Spinal cord (tissue), 10 donors: Measurements from ENCODE around the gene DNAL1. TPM values are rescaled to one million over a fixed set of nuclear protein-coding genes. Genes with fewer than 3 reads are reported as not detected.
A peak's percentile ranks its signal among the peaks of the same experiment; 100 is the strongest.

Experiments
- DNase-seq, 6 donors: peaks; one replicate each; pipeline versions ENCODE4 v3.0.0 to v3.0.0-alpha.2; 2013 to 2015; ENCODE audit warnings: low spot score in 6 of 6, low read depth in 4 of 6
- H3K27ac ChIP-seq: one replicate; pipeline ENCODE4 v1.5.1; 2013; ENCODE audit warnings: low read depth, low read length, control low read depth
- H3K27me3 ChIP-seq: one replicate; pipeline ENCODE4 v1.6.1; 2013; ENCODE audit warnings: low read length; ENCODE audit not compliant: control insufficient read depth, insufficient read depth
- H3K36me3 ChIP-seq: one replicate; pipeline ENCODE4 v1.6.1; 2013; ENCODE audit warnings: low read length; ENCODE audit not compliant: control insufficient read depth, insufficient read depth
- H3K4me1 ChIP-seq: one replicate; pipeline ENCODE4 v1.6.1; 2013; ENCODE audit warnings: low read length; ENCODE audit not compliant: control insufficient read depth, insufficient read depth
- H3K4me3 ChIP-seq: one replicate; pipeline ENCODE4 v1.5.1; 2013; ENCODE audit warnings: low read depth, low read length, control low read depth
- H3K9me3 ChIP-seq: one replicate; pipeline ENCODE4 v1.6.1; 2013; ENCODE audit warnings: low read length; ENCODE audit not compliant: control insufficient read depth, insufficient read depth
- WGBS: methylation state at CpG from one replicate; pipeline ENCODE4 v1.1.5; 2013; ENCODE audit warnings: missing lambda C conversion rate; ENCODE audit not compliant: insufficient coverage; 5-methylcytosine and 5-hydroxymethylcytosine counted together
- polyA plus RNA-seq, 2 donors: library from polyadenylated mRNA; unstranded; fragments of 120-200 nt; gene quantifications; one replicate each; pipeline ENCODE4 v1.2.1, GENCODE V29; 2013; ENCODE audit not compliant: insufficient read length in 2 of 2
- total RNA-seq, 2 donors: library from RNA; depleted of rRNA in 1 of 2; stranded (reverse); fragments of 120-200 nt in 1 of 2; fragments of >200 nt in 1 of 2; gene quantifications; one replicate each; pipeline versions ENCODE4 v1.2.3 to v1.2.4, GENCODE V29; 2013 to 2014
- donor health status: healthy.

DNAL1 gene
- total and polyA plus RNA-seq, 4 donors: 15.4 to 26.0 (median 20.2) TPM

DNA sequence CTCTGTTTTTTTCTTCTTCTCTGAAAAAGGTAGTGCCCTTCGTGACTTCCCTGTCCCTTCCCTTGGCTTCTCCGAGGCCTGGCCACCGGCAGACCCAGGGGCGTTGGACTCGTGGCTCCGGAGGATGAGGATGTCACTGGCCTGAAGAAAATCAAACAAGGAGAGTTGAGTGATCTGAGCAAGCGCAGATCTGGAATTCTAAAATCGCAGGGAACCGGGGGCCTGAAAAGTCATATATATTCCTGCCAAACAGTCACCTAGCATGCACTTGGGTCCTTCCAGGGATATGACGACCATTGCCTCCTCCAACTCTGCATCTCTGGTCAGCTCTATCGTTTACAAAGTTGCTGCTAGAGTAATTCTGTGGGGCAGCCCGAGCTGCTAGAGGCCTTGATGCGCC is 74.6 kb downstream of the DNAL1 start:
- peak overlapping the region; percentile 76 for H3K27ac ChIP-seq

DNA sequence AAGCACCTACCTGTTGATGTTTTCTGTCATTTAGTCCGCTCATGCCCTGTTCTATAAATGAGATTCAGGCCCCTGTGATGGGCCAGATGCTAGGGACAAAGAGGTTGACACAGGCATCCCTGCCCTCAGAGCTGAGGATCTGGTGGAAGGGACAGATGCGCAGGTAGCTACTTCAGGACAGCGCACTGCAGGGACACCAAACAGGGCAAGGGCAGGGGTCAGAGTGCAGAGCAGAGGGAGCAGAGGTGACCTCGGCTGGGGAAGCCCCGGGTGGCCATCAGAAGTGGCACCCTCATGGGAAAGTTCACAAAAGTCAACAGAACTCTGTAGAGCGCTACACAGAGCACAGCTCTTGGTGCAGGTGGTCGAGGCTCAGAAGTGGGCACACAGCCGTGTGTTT is 75.0 kb downstream of the DNAL1 start:
- H3K36me3 ChIP-seq: peaks cover 39% of the 10 kb centered on the region
- no peak overlapping the region for H3K27ac ChIP-seq
- H3K4me1 ChIP-seq: peaks cover 36% of the 10 kb centered on the region
- H3K9me3 ChIP-seq: no peaks in the 10 kb centered on the region
- DNase-seq: no peak
- no peaks in the 10 kb centered on the region for H3K27me3 ChIP-seq
- H3K4me3 ChIP-seq: no peak overlapping the region
- WGBS: 92% methylated on average over 7 of the region's 8 CpGs

More for the DNA sequence above, 74.6 kb downstream of the DNAL1 start:
- Histone ChIP-seq H3K27me3 (no peaks in the 10 kb centered on the region), H3K4me3 (no peak overlapping the region), H3K36me3 (peaks cover 37% of the 10 kb centered on the region), H3K4me1 (peaks cover 34% of the 10 kb centered on the region), H3K9me3 (no peaks in the 10 kb centered on the region)
- no peak for DNase-seq
- 68% methylated on average over 12 of the region's 13 CpGs for WGBS

GRCh38 chr14:73720636-73721035 is 75.8 kb downstream of the DNAL1 start:
- Histone ChIP-seq H3K9me3 (no peaks in the 10 kb centered on the region), H3K27me3 (no peaks in the 10 kb centered on the region), H3K36me3 (peaks cover 48% of the 10 kb centered on the region), H3K4me3 (no peak overlapping the region), H3K4me1 (peaks cover 42% of the 10 kb centered on the region), H3K27ac (no peak overlapping the region)
- DNase-seq: no peak

DNA sequence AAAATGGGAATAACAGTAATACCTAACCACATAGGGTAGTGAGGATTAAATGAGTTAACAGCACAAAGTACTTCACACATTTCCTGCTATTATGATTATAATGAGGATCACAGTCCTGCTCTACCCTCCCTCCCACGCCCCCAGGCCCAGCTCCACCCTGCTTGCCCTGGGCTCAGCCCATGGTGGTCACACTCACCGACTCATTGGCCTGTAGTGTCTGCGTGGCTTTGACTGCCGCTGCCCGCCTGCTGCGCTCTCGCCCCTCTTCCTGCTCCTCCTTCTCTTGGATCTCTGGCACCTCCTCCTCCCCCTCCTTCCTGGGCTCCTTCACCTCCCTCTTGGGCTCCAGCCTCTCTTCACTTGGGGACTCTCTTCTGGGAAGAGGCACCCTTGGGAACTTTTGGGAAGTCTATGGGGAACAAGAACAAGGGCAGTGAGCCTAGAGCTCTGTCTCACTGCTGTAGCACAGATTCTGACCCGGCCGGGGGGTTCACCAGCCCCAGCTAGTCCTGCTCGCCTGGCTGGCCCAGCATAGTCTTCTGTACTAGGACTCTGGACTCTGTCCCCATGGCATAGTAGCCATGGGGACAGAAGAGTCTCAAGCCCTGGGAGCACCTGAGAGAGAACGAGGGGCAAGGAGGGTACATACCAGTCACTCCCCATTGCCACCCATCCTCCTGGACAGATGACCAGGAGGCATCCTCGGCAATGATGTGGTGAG is 76.5 kb downstream of the DNAL1 start:
- DNase-seq: no peak
- peaks cover 39% of the 10 kb centered on the region for H3K4me1 ChIP-seq
- H3K4me3 ChIP-seq: no peak overlapping the region
- H3K36me3 ChIP-seq: peaks cover 54% of the 10 kb centered on the region
- no peaks in the 10 kb centered on the region for H3K27me3 ChIP-seq
- 78% methylated on average over 9 of the region's 12 CpGs for WGBS
- H3K27ac ChIP-seq: no peak overlapping the region
- no peaks in the 10 kb centered on the region for H3K9me3 ChIP-seq

DNA sequence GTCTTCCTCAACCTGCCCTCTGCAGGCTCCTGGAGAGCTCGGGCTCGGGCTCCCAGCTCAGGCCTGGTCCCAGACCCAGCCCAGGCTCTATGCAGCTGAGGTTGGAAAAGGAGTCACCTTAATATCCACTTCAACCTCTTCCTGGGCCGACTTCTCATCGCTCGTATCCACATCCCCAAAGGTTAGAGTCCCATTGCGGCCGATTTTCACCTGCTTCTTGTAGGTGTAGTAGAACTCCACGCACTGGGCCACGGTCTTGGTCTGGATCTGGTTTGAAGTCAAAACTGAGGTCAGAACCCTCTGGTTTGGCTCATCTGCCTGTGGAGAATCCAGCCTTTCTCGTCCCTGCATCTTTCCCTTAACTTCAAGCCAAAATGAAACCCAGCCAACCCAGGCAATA is 77.8 kb downstream of the DNAL1 start:
- Histone ChIP-seq H3K4me3 (no peak overlapping the region), H3K36me3 (peaks cover 67% of the 10 kb centered on the region), H3K4me1 (peaks cover 33% of the 10 kb centered on the region), H3K27ac (no peak overlapping the region), H3K9me3 (no peaks in the 10 kb centered on the region), H3K27me3 (no peaks in the 10 kb centered on the region)
- WGBS: 95% methylated on average over 8 of the region's 10 CpGs
- no peak for DNase-seq

GRCh38 chr14:73723406-73723796 is 78.6 kb downstream of the DNAL1 start:
- Histone ChIP-seq H3K4me1 (peaks cover 25% of the 10 kb centered on the region), H3K4me3 (no peak overlapping the region), H3K36me3 (peaks cover 67% of the 10 kb centered on the region), H3K9me3 (no peaks in the 10 kb centered on the region), H3K27me3 (no peaks in the 10 kb centered on the region), H3K27ac (peak overlapping the region; percentile 44)
- DNase-seq: no peak
- 87% methylated on average over 3 of the region's 7 CpGs for WGBS

DNA sequence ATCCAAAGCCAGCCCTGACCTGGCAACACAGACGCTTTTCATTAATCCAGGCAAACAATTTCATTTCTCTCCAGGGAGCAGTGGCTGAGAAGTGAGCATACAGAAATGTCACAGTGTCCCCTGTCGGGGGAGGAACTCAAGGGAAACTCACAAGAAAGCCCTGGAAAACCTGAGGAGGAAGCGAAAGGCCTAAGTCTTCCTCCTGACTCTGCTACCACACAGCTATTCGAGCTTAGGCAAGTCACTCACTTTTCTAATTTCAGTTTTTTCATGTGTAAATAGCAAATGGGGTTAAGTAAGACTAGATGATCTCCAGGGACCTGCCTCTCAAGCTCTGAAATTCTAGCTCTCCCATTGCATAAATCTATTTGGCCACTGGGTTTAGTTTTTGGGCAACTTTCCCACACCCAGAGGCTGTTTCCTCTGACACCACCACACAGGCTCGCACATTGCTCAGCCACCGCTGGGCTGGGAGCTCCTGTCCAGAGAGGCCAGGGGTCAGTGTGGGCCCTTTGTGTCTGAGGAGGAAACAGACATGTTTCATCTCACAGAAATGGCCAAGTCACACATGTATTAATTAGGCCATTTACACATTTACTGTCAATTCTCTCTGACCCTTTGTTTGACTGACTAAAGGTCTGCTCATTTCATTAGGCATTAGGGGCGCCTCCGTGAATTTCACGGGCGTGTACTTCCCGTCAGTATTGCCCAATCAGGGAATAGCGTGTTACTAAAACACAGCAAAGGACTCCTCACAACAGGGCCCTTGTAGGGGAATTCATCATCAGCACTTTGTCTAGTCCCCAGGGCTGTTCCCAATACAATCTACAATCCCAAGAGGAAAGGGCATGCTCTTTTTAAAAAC is 79.2 kb downstream of the DNAL1 start:
- peaks cover 65% of the 10 kb centered on the region for H3K36me3 ChIP-seq
- peaks cover 19% of the 10 kb centered on the region for H3K4me1 ChIP-seq
- no peak for DNase-seq
- H3K9me3 ChIP-seq: no peaks in the 10 kb centered on the region
- H3K4me3 ChIP-seq: no peak overlapping the region
- H3K27me3 ChIP-seq: no peaks in the 10 kb centered on the region
- WGBS: 40% methylated on average over 1 of the region's 12 CpGs
- H3K27ac ChIP-seq: peak overlapping the region; percentile 44

DNA sequence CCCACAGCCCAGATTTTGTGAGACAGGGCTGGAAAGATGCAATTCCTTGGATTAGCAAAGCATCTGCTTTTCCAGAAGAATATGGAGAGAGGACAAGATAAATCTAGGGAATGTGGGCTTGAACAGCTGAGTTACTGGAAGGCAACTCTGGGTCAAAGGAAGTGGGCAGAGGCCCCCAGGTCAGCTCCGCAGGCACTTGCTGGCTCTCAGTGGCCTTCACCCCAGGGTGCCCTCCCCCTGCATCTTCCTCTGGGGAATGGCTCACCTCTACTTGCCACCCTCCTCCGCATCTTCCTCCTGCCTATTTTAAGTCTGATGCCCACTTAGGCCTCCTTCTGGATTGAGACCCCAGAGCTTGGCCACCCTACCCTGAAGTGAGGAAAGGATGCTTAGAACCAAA is 79.9 kb downstream of the DNAL1 start:
- H3K9me3 ChIP-seq: no peaks in the 10 kb centered on the region
- H3K4me3 ChIP-seq: no peak overlapping the region
- peaks cover 12% of the 10 kb centered on the region for H3K4me1 ChIP-seq
- H3K27ac ChIP-seq: peak overlapping the region; percentile 33
- H3K27me3 ChIP-seq: no peaks in the 10 kb centered on the region
- no peak for DNase-seq
- H3K36me3 ChIP-seq: peaks cover 65% of the 10 kb centered on the region
- WGBS: 94% methylated on average over 2 of the region's 2 CpGs

- no peak for DNase-seq
- Histone ChIP-seq H3K9me3 (no peaks in the 10 kb centered on the region), H3K4me3 (no peak overlapping the region), H3K36me3 (peaks cover 62% of the 10 kb centered on the region), H3K27ac (no peak overlapping the region), H3K27me3 (no peaks in the 10 kb centered on the region), H3K4me1 (peaks cover 9% of the 10 kb centered on the region)
- 82% methylated on average over 4 of the region's 8 CpGs for WGBS
These were observed 80.6 kb downstream of the DNAL1 start for GRCh38 chr14:73725116-73726024.
